ENCODE results near the gene PLXND1.

The PLXND1 gene

DNA sequence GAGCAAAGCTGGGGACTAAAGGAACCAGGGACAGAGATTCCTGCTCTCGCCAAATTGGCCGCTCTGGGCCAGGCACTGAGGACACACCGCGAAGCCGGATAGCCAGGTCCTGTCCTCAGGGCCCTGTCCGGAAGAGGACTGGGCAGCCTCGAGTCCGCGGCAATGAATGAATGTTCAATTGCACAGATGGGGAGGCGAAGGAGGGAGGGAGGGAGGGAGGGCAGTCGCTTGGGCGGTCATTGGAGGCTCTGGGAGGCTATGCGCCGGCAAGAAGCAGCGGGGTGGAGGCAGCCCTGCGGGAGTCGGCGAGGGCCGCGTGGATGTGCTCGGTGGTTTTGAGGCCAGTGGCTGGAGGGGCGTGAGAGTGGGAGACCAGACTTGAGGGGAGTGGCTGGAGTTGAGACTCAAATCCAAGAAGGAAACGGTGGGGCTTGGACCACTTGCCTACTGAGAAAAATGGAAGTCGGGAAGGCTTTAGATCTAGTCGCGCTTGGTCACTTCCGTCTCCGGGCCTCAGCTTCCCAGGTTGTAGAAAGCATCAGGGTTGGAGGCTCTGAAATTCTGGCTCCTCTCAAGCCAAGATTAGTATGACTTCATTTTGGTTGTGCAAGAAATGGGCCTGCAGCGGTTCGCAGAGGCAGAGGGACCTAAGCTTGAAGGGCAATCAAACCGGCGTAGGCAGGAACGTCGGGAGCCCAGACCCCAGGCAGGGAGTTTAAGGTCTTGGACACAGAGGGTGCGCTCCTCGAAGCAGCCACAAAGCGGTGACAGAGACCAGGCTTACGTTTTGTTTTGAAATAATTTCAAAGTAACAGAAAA, 21.1 kb upstream of the PLXND1 start:
- DNase-seq, result peak; percentile 64

DNA sequence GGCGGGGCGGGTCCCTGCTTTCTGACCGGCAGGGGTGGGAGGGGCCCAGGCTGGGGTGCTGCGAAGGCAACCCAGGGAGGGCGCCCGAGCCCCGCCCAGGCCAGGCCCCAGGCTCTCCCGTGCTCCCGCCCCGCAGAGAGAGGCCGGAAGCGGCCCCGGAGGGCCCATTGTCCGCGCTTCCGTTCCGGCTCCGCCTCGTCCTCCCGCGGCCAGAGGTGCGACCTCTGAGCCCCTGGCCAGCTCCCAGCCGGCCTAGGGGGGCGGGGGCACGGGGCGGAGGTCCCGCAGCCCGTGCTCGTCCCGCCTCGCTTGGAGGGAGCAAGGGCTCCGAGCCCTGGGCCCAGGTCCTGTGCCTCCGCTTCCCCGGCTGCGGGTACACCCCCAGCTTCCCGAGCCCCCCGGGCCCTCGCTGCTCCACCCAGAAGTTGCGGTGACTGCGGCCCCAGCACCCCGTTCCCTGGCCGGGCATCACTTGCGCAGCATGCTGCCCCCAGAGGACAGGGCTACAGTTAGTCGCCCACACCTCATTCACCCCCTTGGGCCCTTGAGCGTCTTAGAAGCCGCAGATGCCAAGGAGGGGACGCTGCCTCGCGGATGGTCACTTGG, 20.4 kb upstream of the PLXND1 start:
- DNase-seq, result peak; percentile 63

DNA sequence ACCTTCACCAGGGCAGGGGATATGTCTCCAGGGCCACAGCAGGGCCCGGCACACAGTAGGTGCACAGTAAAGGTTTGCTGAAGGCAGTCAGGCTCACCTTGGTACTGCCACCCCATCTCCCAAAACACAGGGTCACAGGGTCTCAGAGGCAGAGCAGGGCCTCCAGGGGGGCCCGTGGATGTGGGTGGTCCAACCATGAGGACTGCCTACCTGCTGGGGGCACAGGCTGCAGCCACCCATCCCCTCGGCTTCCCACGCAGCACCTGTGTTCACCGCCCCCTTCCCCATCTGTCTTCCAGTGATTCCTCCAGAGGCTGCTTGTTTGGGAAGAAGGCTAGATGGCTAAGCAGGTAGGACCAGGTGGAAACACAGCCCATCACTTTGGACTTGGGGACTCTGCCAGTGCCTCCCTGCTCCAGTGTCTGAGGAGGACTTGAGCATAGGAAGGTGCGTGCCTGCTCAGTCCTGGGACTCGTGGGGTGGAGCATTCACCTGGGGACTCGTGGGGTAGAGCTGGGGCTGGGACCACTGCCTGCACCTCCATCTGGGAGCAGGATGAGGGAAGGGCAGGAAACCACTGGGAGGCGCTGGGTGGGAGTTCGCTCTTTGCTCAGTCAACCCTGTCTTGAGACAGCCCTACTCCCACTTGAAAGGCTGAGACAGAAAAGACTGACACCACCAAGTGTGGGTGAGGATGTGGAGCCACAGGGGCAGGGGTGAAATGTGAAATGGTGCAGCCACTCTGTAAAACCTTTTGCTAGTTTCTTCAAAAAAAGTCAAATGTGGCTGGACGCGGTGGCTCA, 18.8 kb upstream of the PLXND1 start:
- DNase-seq, result no peak

DNA sequence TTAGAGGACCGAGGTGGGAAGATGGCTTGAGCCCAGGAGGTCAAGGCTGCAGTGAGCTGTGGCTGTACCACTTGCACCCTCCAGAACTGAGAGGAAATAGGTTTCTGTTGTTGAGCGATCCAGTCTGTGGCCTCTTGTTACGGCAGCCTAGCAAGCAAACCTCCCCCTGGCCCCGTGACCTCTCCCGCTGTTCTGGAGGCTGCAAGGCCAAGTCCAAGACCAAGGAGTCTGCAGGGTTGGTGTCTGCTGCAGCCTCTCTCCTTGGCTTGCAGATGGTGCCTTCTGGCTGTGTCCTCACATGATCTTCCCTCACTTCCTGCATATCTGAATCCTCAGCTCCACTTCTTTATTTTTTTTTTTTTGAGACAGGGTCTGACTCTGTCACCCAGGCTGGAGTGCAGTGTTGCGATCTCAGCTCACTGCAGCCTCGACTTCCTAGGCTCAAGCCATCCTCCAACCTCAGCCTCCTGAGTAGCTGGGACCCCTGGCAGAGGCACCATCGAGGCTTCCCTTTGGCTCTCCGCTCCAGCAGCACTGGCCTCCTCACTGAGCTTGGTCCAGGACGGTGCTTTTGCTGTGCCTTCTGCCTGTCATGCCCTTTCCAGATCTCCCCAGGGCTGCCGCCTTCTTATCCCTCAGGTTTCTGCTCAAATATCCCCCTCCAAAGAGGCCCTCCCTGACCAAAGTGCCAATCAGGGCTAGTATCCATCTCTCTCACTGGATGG, 18.0 kb upstream of the PLXND1 start:
- DNase-seq, result no peak

DNA sequence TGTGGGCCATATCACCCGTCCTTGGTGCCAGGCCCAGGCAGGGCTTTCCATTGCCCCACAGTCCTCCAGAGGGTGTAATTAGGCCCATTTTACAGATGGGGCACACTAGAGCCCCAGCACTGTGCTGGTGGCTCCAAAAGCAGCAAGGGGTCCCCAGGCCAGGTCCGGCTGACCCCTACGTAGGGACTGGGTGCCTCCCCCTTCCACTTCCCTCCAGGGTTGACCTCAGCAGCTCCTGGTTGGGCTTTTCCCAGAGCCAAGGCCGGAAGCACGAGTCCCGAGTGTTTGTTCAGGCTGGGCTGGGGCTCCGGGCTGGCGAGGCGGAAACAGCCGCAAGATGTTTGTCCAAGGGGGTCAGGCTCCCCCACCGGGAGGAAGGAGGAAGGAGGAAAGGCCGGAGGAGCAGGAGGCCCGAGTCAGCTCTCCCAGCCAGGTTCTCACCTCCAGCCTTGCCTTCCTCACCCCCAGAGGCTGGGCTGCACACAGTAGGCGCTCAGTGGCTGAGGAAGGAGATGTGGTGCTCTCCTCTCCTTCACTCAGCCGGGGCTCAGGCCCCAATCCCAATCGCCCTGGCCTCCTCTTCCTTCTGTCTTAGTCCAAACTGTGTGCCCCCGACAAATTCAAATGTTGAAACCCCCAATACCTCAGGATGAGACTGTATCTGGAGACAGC, 17.1 kb upstream of the PLXND1 start:
- DNase-seq, result no peak

DNA sequence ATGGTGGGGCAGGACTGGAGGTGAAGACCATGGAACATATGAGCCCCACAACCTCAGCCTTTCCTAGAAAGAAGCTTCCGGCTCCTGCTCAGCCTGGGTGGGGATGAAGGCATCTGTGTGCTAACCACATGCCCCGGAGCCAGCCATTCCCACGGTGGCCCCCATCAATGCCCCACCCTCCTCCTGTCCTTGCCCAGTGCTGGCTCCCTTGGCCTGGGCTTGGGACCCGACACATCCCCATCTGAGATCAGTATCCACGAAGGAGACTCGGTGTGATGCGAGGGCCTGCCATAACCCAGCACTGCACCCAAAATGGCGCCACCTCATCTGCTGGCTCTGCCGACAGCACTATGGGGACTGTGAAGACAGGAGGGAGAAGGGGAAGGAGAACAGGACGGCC, 16.5 kb upstream of the PLXND1 start:
- DNase-seq, result no peak

DNA sequence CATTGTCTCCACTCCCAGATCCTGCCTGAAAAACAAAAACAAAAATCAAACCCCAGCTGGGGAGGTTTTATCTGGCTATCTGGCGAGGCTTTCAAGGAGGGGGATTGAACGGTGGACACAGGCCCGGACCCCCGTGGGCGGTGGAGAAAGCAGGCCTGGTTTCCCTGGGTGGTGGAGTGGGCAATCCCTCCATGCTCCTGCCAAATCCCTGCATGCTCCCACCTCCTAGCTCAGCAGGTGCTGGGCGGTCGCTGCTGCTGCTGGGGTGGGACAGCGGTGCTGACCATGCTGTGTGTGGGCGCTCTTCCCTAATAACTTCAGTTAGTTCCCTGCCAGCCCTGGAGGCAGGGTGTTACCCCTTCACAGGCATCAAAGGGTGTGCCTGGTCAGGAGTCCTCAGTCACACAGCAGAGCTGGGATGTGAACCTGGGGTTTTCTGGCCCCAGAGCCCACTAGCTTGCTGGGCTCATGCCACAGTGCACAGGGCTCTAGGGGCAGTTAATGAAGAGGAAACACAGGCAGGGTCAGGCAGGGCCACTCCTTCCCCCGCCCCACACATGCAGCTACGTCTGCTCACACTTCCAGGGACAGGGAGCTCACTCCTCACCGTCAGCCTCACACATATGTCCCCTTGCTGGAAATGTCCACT, 15.9 kb upstream of the PLXND1 start:
- no peak for DNase-seq

DNA sequence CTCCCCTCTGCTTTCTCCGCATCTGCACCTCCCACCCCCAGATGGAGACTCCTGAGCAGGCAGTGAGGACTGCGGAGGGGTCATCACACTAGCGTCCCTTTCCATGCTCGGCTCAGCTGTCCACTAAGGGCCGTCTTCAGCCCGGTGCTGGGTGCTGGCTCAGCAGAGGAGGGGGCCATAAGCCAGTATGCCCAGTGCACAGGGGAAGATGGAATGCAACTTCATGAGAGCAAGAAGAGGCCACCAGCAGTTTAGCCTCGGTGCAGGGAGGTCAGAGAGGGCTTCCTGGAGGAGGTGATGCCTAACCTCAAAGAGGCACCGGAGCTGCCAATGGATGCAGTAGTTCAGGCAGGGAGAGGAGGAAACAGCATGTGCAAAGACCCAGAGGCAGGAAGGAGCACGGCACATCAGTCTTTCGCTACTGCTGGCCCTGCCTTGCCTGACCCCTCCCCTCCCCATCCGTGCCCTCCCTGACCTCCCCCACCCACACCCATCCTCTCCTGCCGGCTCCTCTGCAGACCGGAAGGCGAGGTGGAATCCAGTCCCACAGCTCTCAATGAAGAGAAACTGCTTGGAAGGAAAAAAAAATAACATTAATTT, 15.2 kb upstream of the PLXND1 start:
- DNase-seq, result no peak

DNA sequence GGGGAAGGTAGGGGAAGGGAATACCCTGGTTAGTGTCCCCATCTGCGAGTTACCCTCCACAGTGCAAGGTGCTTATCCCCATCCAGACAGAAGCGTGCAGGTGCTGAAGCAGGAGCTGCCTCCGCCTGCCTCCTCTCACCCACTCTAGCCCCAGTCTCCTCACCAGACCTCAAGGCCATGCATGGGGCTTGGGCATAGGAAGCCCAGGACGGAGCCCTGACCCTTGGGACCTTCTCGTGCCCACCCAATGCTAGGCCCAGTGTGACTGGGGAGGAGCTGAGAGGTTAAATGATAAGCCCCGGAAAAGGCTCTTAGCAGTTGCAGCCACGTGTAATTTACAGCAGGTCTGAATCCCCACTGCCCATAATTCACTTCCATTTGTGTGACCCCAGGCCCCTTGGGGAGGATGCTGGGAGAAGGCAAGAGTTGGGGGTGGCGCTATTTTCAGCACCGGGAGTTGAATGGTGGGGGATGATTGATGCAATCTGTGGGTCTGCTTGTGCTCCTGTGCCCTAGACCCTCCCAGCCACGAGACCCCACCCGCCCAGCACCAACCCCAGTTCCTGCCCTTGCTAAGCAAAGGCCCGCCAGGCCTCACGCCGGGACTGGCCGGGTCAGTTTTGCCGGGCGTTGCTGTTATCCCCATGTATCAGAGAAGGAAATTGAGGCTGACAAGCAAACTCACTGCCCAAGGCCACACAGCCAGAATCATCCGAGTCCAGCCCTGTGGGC, 14.5 kb upstream of the PLXND1 start:
- DNase-seq, result no peak

DNA sequence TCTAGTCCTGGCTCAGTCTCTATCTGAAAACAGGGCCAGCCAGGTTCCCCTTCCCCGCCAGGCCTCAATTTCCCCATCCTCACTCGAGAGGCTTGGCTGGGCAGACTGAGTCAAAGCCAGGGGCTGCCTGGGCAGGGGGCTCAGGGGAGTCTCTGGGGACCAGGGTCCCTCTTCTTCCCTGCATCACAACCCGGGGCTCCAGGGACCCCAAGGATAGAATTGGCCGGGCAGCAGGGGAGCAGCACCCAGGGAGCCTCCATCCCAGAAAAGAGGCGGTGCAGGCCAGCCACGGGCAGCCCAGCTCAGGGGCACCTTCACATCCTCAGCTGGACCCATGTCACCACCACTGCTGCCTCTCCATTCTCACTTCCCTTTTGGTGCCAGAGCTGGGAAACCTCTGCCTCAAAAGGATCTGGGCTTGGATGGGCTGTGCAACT, 13.3 kb upstream of the PLXND1 start:
- DNase-seq, result no peak

DNA sequence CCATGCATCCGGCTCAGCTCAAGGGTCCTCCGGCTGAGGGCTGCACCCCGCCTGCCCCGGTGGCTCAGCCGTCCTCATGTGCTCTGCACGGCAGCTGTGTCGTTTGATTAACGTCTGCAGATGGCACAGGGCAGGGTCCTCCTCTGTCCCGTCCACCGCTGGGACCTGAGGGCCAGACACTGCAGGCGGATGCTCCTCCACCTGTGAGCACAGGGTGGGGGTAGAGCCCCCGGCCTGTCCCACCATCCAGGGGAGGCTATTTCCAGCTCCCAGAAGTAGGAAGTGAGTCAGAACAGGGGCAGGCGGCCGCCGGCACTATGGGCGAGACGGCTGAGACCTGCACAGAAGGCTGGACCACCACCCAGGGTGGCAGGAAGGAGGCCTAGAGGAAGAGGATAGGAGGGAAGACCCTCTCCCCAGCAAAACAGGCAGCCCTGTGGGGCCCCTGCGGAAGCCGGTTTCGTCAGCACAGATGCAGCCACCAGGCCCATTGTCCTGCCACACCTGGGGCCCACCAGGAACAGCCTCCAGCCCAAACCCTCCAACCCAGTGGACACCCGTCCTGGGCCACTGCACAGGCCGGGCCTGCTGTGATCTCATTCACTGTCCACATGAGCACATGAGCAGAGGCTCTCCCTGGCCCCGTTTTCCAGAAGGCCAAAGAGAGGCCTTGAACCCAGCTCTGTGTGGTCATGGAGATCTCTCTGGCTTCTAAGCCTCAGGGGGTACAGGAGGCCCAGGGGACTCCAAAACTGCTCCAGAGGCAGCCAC, 12.6 kb upstream of the PLXND1 start:
- no peak for DNase-seq

DNA sequence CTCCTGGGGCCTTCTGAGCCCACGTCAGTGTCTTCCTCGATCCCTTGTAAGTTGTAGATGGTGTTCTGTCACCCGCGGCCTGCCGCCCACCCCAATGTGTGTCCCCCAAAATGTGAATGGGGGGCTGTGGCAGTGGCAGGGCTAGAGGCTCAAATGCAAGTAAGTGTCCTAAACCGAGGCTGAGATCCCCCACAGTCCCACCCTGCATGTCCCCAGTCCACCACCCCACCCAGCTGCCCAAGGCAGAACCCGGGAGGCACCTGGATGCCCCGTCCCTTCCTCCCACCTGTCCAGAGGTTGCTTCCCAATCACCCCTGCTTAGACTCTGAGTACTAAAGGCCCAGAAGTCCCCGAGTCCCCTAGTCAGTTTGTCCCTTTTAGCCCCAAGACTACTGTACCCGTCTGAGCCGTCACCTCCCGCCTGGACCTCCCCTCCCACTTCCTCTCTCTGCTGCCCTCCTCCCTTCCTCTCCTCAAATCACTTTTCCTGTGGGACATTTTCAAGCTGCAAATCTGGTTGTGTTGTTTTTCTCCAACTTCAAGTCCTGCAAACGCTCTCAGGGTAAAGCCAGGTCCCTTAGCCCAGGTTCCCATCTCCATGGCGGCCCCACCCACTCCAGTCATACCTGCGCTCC, 11.8 kb upstream of the PLXND1 start:
- no peak for DNase-seq

DNA sequence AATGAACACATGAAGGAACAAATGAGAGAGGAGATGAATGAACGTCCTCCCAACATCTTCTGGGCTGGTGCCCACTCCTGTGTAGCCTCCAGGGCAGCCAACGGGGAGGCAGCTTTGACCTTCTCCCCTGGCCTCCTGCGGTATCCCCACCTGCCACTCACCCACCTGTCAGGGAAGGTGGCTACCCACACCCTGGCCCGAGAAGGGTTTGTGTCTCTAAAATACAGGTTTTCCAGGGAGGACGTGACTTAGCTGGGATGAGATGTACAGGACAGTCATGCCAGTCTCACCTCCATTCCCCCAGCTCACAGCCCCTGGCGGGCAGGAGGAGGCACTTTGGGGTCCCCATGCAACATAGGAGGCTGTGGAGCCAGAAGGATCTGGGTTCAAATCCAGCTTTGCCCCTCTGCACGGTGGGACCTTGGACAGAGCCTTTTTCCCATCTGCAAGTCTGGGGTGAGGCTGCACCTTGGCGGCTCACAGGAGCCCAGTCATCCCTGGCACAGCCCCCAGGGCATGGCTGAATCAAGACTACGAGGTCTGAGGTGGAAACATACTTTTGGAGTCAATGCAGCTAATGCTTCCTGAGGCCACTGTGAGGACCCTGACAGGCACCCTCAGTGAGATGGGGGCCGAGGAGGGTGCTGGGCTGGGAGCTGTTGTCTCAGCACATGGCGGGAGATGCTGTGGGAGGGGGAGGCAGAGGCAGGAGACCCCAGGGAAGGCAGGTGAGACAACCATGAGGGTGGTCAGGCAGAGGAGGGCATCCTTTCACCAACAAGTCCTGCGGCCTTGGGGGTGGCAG, 11.1 kb upstream of the PLXND1 start:
- DNase-seq, result no peak

DNA sequence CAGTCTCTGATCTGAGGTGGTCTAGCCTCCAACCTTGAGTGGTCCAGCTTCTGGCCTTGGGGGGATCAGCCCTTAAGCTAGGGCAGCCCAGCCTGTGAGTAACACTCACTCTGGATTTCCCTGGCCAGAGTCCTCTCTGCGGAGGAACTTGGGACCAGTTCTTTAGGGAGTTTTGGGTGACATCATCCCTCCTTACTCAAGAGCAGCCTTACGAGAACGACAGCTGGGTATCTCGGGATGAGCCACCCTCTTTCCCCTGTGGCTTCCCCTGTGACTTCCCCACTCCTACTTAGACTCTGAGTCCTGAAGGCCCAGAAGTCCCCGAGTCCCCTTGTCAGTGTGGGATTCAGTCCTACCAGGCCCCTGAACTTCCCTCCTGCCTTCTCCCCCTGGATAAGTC, 10.2 kb upstream of the PLXND1 start:
- no peak for DNase-seq

DNA sequence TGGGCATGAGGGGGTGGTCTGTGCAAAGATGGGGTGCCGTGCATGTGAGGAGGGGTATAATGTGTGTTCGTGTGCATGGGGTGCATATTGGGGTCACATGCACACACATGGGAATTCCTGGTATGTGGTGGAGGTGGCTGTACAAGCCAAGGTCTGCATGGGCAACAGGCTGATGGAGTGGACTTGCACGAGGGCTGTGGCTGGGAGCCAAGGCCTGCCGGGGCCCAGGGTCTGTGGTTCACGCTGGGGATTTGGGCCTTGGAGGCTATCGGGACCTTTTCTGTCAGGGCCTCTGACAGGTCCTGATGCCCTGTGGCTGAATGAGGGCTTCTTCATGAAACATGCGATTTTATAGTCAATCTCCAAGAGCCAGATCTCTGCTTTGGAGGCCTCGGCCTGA, 9.8 kb upstream of the PLXND1 start:
- DNase-seq, result no peak

DNA sequence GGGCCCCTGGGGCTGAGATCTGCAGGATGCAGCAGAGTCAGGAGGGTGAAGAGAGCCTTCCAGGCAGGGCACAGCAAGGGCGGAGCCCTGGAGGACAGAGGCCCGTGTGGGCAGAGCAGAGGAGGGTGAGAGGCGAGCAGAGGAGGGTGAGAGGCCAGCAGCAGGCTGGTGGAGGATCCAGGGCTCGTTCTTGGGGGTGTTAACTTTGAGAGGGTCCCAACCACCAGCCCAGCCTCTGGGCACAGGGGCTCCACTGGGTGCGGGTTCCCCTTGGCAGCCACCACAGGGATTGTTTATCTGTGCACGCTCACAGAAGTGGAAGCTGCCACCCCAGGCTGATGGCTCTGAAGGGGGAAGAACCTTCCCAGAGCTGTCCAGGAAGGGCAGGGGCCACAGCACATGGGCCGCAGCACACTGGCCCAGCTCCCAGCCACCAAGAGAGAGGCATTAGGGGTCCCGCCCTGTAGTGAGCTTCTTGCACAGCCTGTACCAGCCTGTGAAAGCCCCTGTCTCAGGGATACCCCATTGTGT, 9.3 kb upstream of the PLXND1 start:
- DNase-seq, result no peak

DNA sequence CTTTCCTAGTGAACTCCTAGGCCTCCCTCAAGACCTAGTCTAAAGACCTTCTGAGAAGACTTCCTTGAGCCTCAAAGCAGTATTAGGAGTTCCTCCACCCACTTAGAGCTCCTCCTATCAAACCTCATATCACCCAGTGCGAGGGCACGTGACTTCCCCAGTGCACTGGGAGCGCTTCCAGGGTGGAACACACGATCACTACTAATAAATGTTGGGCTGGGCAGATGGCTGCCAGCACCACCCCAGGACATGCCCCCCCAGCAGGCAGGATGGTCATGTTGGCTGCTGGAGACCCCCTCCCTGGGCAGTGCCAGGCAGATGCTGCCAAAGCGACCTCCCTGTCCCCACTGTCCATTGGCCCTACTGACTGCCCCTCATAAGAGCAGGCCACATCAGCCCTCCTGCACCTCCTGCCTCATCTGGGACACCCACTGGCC, 8.5 kb upstream of the PLXND1 start:
- no peak for DNase-seq

DNA sequence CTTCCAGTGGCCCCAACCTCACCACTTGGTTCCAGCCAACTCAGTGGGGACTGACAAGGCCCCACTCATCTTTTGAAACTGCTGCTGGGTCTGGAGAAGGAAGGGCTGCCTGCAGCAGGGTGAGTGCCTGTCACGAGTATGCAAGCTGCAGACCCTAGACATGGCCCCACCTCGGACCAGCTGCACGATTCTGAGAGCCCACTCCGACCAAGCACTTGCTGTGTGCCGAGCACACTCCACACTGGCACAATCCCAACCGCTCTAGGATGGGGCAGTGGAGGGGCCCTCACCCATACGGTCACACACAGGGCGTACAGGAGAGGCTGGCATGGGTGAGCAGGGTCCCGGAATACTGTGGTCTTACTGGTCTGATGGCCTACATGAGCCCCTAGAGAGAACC, 8.0 kb upstream of the PLXND1 start:
- DNase-seq, result no peak

Measured in stimulated activated CD4-positive, alpha-beta T cell treated with anti-CD3 and anti-CD28 coated beads, Interleukin-4, amount 100 ng/mL, for 1 hour (primary cell).